Activated B cell treated with CpG ODN at 0.5 μM for 24 hours (primary cell): ENCODE measurements around the gene SLC35E3. TPM values are rescaled to one million over a fixed set of nuclear protein-coding genes. Genes with fewer than 3 reads are reported as not detected.
"Not testable (repeated sequence)": the region's sequence is repeated elsewhere in the genome, so short reads cannot be mapped to it uniquely, and the experiment has no call there.

Experiments
- ATAC-seq: fragments of 200-7000 bp; cut with Tn5 transposase; one replicate; pipeline ENCODE4 v1.10.0; 2021; ENCODE audit warnings: low read depth, mild to moderate bottlenecking, moderate library complexity
- CTCF ChIA-PET: fragments of 350-600 bp; sonication (Branson Sonifier 250); formaldehyde crosslinking; loops from one replicate; lab custom pipeline; 2021; ENCODE audit warnings: antibody characterized with exemption; lab: Charles Lee
- POLR2A ChIA-PET: fragments of 350-600 bp; sonication (Branson Sonifier 250); formaldehyde crosslinking; loops from one replicate; lab custom pipeline; 2021; ENCODE audit warnings: antibody characterized with exemption; lab: Charles Lee
- DNase-seq: peaks from one replicate; pipeline ENCODE4 v3.0.0; 2022
- H3K27ac Mint-ChIP-seq: one replicate; pipeline ENCODE4 v1.8.0; 2020; ENCODE audit warnings: mixed read lengths
- H3K27me3 Mint-ChIP-seq: one replicate; pipeline ENCODE4 v1.8.0; 2021; ENCODE audit warnings: mixed read lengths
- H3K36me3 Mint-ChIP-seq: one replicate; pipeline ENCODE4 v1.8.0; 2021; ENCODE audit warnings: low read depth, mixed read lengths
- H3K4me1 Mint-ChIP-seq: one replicate; pipeline ENCODE4 v1.8.0; 2021; ENCODE audit warnings: mixed read lengths
- H3K4me3 Mint-ChIP-seq: one replicate; pipeline ENCODE4 v1.8.0; 2020; ENCODE audit warnings: mild to moderate bottlenecking, mixed read lengths
- H3K9me3 Mint-ChIP-seq: one replicate; pipeline ENCODE4 v1.8.0; 2020; ENCODE audit warnings: mixed read lengths
- CTCF ChIP-seq: fragments of 200-600 bp; IDR thresholded peaks from one replicate; pipeline ENCODE4 v1.8.0; 2022; ENCODE audit warnings: antibody characterized with exemption, mild to moderate bottlenecking
- intact Hi-C: fragments of 100-400 bp; cut with micrococcal nuclease; formaldehyde crosslinking; loops from one replicate; pipeline ENCODE4 v1.15.1; 2024
- total RNA-seq: library from RNA; stranded (reverse); gene quantifications from 2 replicates; pipeline ENCODE4 v1.2.3, GENCODE V29; 2022

Gene SLC35E3
- total RNA-seq, 1 donor from 2014 or later = 9.5 TPM

DNA sequence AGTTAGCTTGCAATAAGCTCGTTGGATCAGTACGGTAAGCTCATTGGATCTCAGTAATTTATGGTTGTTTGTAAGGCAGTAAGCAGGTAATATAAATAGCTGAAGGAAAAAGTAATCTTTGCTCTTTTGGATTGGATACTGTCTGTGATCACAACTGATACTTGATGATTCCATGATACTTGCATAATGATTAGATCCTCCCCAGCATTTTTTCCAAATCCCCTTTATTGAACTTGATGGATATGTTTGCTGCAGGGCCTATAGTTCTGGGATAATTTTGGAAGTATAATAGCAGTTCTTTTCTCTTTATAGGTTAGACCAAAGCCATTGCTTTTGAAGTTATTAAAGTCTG is 67.2 kb downstream of the SLC35E3 start:
- no peaks in the 10 kb centered on the region for H3K9me3 Mint-ChIP-seq
- H3K36me3 Mint-ChIP-seq = peaks cover 70% of the 10 kb centered on the region
- no peak overlapping the region for H3K4me3 Mint-ChIP-seq
- intact Hi-C loops = loop anchor here (5.0 kb wide), 1 partner anchor 1429 kb away; the partner anchor contains the start of gene CNOT2
- DNase-seq (no peak), ATAC-seq (no peak)
- no peak for TF ChIP-seq CTCF
- no peaks in the 10 kb centered on the region for H3K27me3 Mint-ChIP-seq
- H3K27ac Mint-ChIP-seq = no peak overlapping the region
- H3K4me1 Mint-ChIP-seq = peaks cover 24% of the 10 kb centered on the region
- ChIA-PET CTCF (interaction anchor here (0.9 to 2.2 kb wide), 2 partner anchors 17 to 67 kb away, joined by 3 to 8 read pairs; partner anchors contain the start of gene SLC35E3), POLR2A (interaction anchor here (0.8 to 0.9 kb wide), 2 partner anchors 84 to 203 kb away, joined by 3 to 5 read pairs; partner anchors contain the start of gene RAP1B)

GRCh38 chr12:68814490-68815231 is 68.7 kb downstream of the SLC35E3 start:
- CTCF ChIA-PET = no interaction called here
- DNase-seq = no peak
- no peak for TF ChIP-seq CTCF
- intact Hi-C loops = loop anchor here (5.0 kb wide), 1 partner anchor 1428 kb away; the partner anchor contains the start of gene CNOT2
- no peaks in the 10 kb centered on the region for H3K27me3 Mint-ChIP-seq
- H3K36me3 Mint-ChIP-seq = peaks cover 67% of the 10 kb centered on the region
- POLR2A ChIA-PET = interaction anchor here (1.2 kb wide), 1 partner anchor 69 kb away, joined by 3 read pairs; the partner anchor contains the start of gene SLC35E3
- no peak overlapping the region for H3K27ac Mint-ChIP-seq
- H3K4me3 Mint-ChIP-seq = no peak overlapping the region
- peaks cover 16% of the 10 kb centered on the region for H3K4me1 Mint-ChIP-seq
- no peaks in the 10 kb centered on the region for H3K9me3 Mint-ChIP-seq
- ATAC-seq = no peak

DNA sequence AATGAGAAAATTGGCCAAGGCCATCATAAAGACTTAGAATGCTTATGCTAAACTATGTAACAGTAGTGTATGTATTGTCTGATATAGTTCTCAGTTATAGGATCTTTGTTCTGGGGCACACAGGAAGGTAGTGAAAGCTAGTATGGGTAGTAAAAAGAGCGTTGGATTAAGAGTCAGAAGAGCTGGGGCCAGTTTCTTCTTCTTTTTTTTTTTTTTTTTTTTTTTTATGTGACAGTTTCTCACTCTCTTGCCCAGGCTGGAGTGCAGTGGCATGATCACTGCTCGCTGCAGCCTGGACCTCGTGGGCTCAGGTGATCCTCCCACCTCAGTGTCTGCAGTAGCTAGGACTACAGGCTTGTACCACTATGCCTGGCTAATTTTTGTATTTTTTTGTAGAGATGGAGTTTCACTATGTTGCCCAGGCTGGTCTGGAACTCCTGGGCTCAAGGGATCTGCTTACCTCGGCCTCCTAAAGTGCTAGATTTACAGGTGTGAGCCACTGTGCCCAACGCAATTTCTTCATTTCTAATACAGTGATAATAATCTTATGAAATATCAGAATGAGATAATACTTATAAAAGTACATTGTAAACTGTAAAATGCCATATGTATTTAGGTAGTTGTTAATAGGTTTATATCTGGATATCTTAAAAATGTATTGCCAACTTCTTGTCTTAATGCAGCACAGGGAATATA is 69.4 kb downstream of the SLC35E3 start:
- H3K36me3 Mint-ChIP-seq = peaks cover 68% of the 10 kb centered on the region
- H3K4me3 Mint-ChIP-seq = no peak overlapping the region
- ATAC-seq = no peak
- H3K27me3 Mint-ChIP-seq = no peaks in the 10 kb centered on the region
- ChIA-PET POLR2A (interaction anchor here (1.2 kb wide), 1 partner anchor 70 kb away, joined by 3 read pairs; the partner anchor contains the start of gene SLC35E3), CTCF (interaction anchor here (0.5 kb wide), 1 partner anchor 439 kb away, joined by 5 read pairs; no protein-coding TSS in a partner anchor)
- intact Hi-C loops = no loop called here
- no peak overlapping the region for H3K27ac Mint-ChIP-seq
- H3K9me3 Mint-ChIP-seq = no peaks in the 10 kb centered on the region
- H3K4me1 Mint-ChIP-seq = peaks cover 16% of the 10 kb centered on the region
- DNase-seq = no peak
- no peak for TF ChIP-seq CTCF

DNA sequence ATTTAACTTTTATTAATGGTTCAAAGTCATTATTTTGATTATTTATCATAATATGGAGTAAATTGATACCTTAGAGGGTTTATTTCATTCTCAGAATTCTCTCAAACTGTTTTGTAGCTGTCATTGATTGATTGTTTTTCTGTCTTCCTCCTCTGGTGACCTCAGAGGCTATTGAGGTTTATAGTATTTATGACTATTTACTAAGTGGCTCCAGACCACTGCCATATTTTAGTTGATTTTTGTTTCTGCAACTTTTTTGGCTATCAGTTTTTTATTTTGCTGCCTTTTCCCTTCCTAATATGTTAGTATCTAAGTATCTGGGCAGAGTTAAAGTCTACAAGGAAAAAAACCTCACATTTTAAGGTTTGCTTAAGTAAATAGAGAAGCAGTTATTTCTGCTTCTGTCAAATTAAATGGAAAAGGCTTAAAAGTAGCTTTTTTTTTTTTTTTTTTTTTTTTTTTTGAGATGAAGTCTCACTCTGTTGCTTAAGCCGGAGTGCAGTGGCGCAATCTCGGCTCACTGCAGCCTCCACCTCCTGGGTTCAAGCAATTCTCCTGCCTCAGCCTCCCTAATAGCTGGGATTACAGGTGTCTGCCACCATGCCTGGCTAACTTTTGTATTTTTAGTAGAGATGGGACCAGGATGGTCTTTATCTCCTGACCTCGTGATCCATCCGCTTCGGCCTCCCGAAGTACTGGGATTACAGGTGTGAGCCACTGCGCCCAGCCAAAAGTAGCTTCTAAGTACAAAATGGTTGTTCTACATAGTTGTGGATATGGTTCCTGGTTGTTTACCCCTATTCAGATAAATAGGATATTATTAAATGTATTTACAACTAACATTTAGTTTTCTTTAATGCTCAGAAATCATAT is 70.2 kb downstream of the SLC35E3 start:
- no peak for ATAC-seq
- TF ChIP-seq CTCF = no peak
- Mint-ChIP-seq H3K4me1 (peaks cover 22% of the 10 kb centered on the region), H3K9me3 (no peaks in the 10 kb centered on the region), H3K27ac (peak overlapping the region; percentile 46), H3K36me3 (peaks cover 71% of the 10 kb centered on the region), H3K4me3 (no peak overlapping the region), H3K27me3 (no peaks in the 10 kb centered on the region)
- intact Hi-C loops = no loop called here
- POLR2A ChIA-PET = no interaction called here
- DNase-seq = no peak
- CTCF ChIA-PET = interaction anchor here (0.5 kb wide), 1 partner anchor 438 kb away, joined by 5 read pairs; no protein-coding TSS in a partner anchor

DNA sequence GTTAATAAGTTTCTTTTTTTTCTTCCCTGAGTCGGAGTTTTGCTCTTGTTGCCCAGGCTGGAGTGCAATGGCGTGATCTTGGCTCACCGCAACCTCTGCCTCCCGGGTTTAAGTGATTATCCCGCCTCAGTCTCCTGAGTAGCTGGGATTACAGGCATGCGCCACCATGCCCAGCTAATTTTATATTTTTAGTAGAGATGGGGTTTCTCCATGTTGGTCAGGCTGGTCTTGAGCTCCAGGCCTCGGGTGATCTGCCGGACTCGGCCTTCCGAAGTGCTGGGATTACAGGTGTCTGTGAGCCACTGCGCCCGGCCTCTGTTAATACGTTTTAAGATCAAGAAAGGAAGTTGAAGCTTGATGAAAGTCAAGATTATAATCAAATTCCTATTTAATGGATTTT is 73.5 kb downstream of the SLC35E3 start:
- H3K27me3 Mint-ChIP-seq, intact Hi-C loops, H3K4me3 Mint-ChIP-seq, H3K27ac Mint-ChIP-seq, DNase-seq, ATAC-seq, H3K9me3 Mint-ChIP-seq: not testable (repeated sequence)
- H3K4me1 Mint-ChIP-seq = peaks cover 16% of the 10 kb centered on the region
- ChIA-PET CTCF (interaction anchor here (1.1 to 2.6 kb wide), 2 partner anchors 9 to 11 kb away, joined by 7 to 14 read pairs; no protein-coding TSS in a partner anchor), POLR2A (interaction anchor here (1.6 kb wide), 1 partner anchor 11 kb away, joined by 6 read pairs; no protein-coding TSS in a partner anchor)
- H3K36me3 Mint-ChIP-seq = peaks cover 72% of the 10 kb centered on the region
